Measurements from ENCODE around the gene SLC12A5. TPM values are rescaled to one million over a fixed set of nuclear protein-coding genes. Genes with fewer than 3 reads are reported as not detected.

Gene SLC12A5
- total RNA-seq, 1 experiment from 2014 or later, result 4.3 TPM

DNA sequence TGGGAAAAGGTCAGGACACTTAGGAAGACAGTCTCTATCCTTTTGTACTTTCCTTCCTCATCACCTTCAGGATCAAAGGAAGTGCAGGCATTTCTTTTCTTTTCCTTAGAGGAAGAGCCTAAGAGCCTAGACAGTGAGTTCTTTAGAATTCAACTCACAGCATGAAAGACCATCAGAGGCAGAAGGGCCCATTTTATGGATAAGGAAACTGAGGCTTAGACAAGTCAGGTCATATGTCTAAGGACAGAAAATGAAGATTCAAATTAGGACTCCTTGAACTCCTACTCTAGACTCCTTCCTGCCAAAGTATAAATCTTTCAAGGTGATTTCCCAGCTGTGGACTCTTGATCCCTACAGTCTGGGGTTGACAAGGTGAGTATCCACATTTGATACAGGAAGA, 20.8 kb downstream of the SLC12A5 start:
- H3K4me3 ChIP-seq (ENCODE audit: insufficient read depth, low read depth, low read length), result no peak overlapping the region
- H3K36me3 ChIP-seq (replicated peaks; ENCODE audit: control insufficient read depth, insufficient read depth, low read length), result no peaks in the 10 kb centered on the region
- H3K27me3 ChIP-seq (ENCODE audit: control insufficient read depth, insufficient read depth, low read length), result peaks cover 11% of the 10 kb centered on the region
- DNase-seq, result no peak

- Histone ChIP-seq H3K27me3 (ENCODE audit: control insufficient read depth, insufficient read depth, low read length) (peaks cover 15% of the 10 kb centered on the region), H3K4me3 (ENCODE audit: insufficient read depth, low read depth, low read length) (no peak overlapping the region), H3K36me3 (replicated peaks; ENCODE audit: control insufficient read depth, insufficient read depth, low read length) (no peaks in the 10 kb centered on the region)
- no peak for DNase-seq
Measured at GRCh38 chr20:46050444-46050843, 21.4 kb downstream of the SLC12A5 start.

GRCh38 chr20:46050885-46051284, 21.9 kb downstream of the SLC12A5 start:
- Histone ChIP-seq H3K36me3 (replicated peaks; ENCODE audit: control insufficient read depth, insufficient read depth, low read length) (no peaks in the 10 kb centered on the region), H3K27me3 (ENCODE audit: control insufficient read depth, insufficient read depth, low read length) (peaks cover 19% of the 10 kb centered on the region), H3K4me3 (ENCODE audit: insufficient read depth, low read depth, low read length) (no peak overlapping the region)
- no peak for DNase-seq

DNA sequence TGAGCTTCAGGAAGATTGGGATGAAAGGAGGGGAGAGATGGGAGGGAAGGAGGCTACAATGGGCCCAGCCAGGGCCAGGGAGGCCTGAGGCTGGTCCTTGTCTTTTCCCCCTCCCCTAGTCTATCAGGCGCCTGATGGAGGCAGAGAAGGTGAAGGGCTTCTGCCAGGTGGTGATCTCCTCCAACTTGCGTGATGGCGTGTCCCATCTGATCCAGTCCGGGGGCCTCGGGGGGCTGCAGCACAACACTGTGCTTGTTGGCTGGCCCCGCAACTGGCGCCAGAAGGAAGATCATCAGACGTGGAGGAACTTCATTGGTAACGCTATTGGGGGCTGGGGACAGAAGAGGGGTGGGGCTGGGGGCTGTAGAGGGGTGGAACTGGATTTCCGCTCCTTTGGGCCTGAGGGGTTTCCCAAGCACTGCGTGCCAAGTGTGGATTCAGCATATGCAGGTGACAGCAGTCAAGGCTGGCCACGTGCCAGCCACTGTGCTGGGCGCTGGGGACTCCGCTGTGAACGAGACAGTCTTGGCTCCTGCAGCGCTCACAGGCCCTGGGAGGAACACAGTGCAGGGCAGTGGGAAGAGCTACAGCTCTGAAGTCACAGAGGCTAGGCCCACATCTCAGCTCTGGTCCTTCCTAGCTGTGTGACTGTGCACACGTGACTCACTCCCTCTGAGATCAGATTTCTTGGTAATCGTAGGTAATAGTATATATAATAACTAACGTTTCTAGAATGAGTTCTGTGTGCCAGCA, 22.7 kb downstream of the SLC12A5 start:
- H3K27me3 ChIP-seq (ENCODE audit: control insufficient read depth, insufficient read depth, low read length), result peaks cover 28% of the 10 kb centered on the region
- H3K36me3 ChIP-seq (replicated peaks; ENCODE audit: control insufficient read depth, insufficient read depth, low read length), result no peaks in the 10 kb centered on the region
- H3K4me3 ChIP-seq (ENCODE audit: insufficient read depth, low read depth, low read length), result no peak overlapping the region
- no peak for DNase-seq

GRCh38 chr20:46053416-46053815, 24.4 kb downstream of the SLC12A5 start:
- H3K27me3 ChIP-seq (ENCODE audit: control insufficient read depth, insufficient read depth, low read length), result peaks cover 44% of the 10 kb centered on the region
- no peak overlapping the region for H3K4me3 ChIP-seq (ENCODE audit: insufficient read depth, low read depth, low read length)
- no peaks in the 10 kb centered on the region for H3K36me3 ChIP-seq (replicated peaks; ENCODE audit: control insufficient read depth, insufficient read depth, low read length)
- no peak for DNase-seq

- Histone ChIP-seq H3K36me3 (replicated peaks; ENCODE audit: control insufficient read depth, insufficient read depth, low read length) (no peaks in the 10 kb centered on the region), H3K27me3 (ENCODE audit: control insufficient read depth, insufficient read depth, low read length) (peaks cover 54% of the 10 kb centered on the region), H3K4me3 (ENCODE audit: insufficient read depth, low read depth, low read length) (no peak overlapping the region)
- DNase-seq, result no peak
Measured at GRCh38 chr20:46054606-46055005, 25.6 kb downstream of the SLC12A5 start.

GRCh38 chr20:46055269-46055668, 26.3 kb downstream of the SLC12A5 start:
- Histone ChIP-seq H3K27me3 (ENCODE audit: control insufficient read depth, insufficient read depth, low read length) (peaks cover 56% of the 10 kb centered on the region), H3K36me3 (replicated peaks; ENCODE audit: control insufficient read depth, insufficient read depth, low read length) (no peaks in the 10 kb centered on the region), H3K4me3 (ENCODE audit: insufficient read depth, low read depth, low read length) (no peak overlapping the region)
- DNase-seq, result no peak

DNA sequence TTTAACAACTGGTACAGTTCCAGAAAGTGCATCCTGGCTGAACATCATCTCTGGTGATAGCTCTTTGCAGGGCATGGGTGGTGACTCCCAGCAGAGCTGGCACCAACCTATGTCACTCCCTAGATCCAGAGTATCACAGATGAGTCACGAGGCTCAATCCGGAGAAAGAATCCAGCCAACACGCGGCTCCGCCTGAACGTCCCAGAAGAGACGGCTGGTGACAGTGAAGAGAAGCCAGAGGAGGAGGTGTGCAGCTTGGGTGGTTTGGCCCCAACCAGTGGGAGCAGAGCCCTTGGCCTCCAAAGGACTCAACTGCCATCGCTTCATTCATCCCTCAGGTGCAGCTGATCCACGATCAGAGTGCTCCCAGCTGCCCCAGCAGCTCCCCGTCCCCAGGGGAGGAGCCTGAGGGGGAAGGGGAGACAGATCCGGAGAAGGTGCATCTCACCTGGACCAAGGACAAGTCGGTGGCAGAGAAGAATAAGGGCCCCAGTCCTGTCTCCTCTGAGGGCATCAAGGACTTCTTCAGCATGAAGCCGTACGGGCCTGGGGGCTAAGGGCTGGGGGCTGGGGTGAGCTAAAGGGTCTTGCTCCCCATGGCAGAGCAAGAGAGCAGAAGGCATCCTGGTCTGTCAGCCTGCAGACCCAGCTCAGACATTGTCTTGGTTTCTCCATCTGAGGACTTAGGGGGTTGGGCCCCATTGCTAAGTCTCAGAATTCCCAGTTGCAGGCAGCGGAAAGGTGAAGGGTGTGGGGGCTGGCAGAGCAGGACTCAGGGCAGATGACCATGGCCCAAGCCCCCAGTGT, 27.2 kb downstream of the SLC12A5 start:
- DNase-seq, result no peak
- Histone ChIP-seq H3K36me3 (replicated peaks; ENCODE audit: control insufficient read depth, insufficient read depth, low read length) (no peaks in the 10 kb centered on the region), H3K27me3 (ENCODE audit: control insufficient read depth, insufficient read depth, low read length) (peaks cover 56% of the 10 kb centered on the region), H3K4me3 (ENCODE audit: insufficient read depth, low read depth, low read length) (no peak overlapping the region)

- H3K27me3 ChIP-seq (ENCODE audit: control insufficient read depth, insufficient read depth, low read length), result peaks cover 56% of the 10 kb centered on the region
- peak overlapping the region; percentile 31; the same call in 1 of the 2 replicates for H3K4me3 ChIP-seq (ENCODE audit: insufficient read depth, low read depth, low read length)
- peaks cover 5% of the 10 kb centered on the region for H3K36me3 ChIP-seq (replicated peaks; ENCODE audit: control insufficient read depth, insufficient read depth, low read length)
- DNase-seq, result peak; percentile 94
Measured at GRCh38 chr20:46056970-46057855, 28.2 kb downstream of the SLC12A5 start.

GRCh38 chr20:46057856-46058598, 29.0 kb downstream of the SLC12A5 start:
- peaks cover 10% of the 10 kb centered on the region for H3K36me3 ChIP-seq (replicated peaks; ENCODE audit: control insufficient read depth, insufficient read depth, low read length)
- H3K27me3 ChIP-seq (ENCODE audit: control insufficient read depth, insufficient read depth, low read length), result peaks cover 54% of the 10 kb centered on the region
- DNase-seq, result peak; percentile 89
- H3K4me3 ChIP-seq (ENCODE audit: insufficient read depth, low read depth, low read length), result peak overlapping the region; percentile 31

GRCh38 chr20:46058599-46059281, 29.7 kb downstream of the SLC12A5 start:
- peak overlapping the region; percentile 31 for H3K4me3 ChIP-seq (ENCODE audit: insufficient read depth, low read depth, low read length)
- H3K27me3 ChIP-seq (ENCODE audit: control insufficient read depth, insufficient read depth, low read length), result peaks cover 53% of the 10 kb centered on the region
- peaks cover 13% of the 10 kb centered on the region for H3K36me3 ChIP-seq (replicated peaks; ENCODE audit: control insufficient read depth, insufficient read depth, low read length)
- DNase-seq, result peak; percentile 84

DNA sequence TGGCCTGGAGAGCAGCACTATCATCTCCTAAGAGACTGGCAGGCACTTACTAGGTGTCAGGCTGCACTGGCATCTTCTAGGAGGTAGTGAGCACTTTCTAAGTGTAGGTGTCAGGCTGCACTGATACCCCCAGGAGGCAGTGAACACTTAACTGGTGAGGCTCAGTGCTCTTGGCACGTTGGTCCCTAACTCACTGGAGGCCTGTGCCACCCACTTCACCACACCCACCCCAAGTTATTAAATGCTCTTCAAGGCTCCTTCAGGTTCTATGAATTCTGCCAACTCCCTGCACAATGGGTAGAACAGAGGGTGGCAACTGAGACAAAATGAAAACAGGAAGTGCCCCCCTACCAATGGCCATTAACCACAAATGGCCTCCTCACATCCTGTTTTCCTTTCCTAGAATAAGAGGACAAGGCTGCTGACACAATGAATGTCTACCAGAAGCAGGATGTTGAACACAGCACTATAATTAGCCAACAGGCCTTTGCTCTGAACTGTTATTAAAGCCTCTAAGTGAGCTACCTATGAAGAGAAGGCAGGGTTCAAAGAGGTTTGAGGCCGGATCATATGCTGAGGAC, 31.4 kb downstream of the SLC12A5 start:
- DNase-seq, result no peak
- Histone ChIP-seq H3K36me3 (replicated peaks; ENCODE audit: control insufficient read depth, insufficient read depth, low read length) (peaks cover 26% of the 10 kb centered on the region), H3K27me3 (ENCODE audit: control insufficient read depth, insufficient read depth, low read length) (peaks cover 44% of the 10 kb centered on the region), H3K4me3 (ENCODE audit: insufficient read depth, low read depth, low read length) (no peak overlapping the region)

- Histone ChIP-seq H3K4me3 (ENCODE audit: insufficient read depth, low read depth, low read length) (no peak overlapping the region), H3K36me3 (replicated peaks; ENCODE audit: control insufficient read depth, insufficient read depth, low read length) (peaks cover 26% of the 10 kb centered on the region), H3K27me3 (ENCODE audit: control insufficient read depth, insufficient read depth, low read length) (peaks cover 38% of the 10 kb centered on the region)
- no peak for DNase-seq
Measured at GRCh38 chr20:46060975-46061374, 32.0 kb downstream of the SLC12A5 start.
